Cardiac muscle cell (in vitro differentiated cells and primary cell): ENCODE measurements around the gene FAM234A. TPM values are rescaled to one million over a fixed set of nuclear protein-coding genes. Genes with fewer than 3 reads are reported as not detected.

Source experiments
- DNase-seq, 2 donors: peaks; one replicate each; pipeline versions ENCODE4 v3.0.0 to v3.0.0-alpha.2; 2010 to 2017; ENCODE audit warnings: low read depth in 1 of 2, low spot score in 1 of 2
- H3K27ac ChIP-seq: fragments of 200-600 bp; sonication (generic); 2 replicates; pipeline ENCODE4 v1.5.1; 2016
- H3K27me3 ChIP-seq: fragments of 200-600 bp; sonication (generic); 2 replicates; pipeline ENCODE4 v1.6.0; 2016; ENCODE audit warnings: control low read depth
- H3K36me3 ChIP-seq: fragments of 200-600 bp; sonication (generic); 2 replicates; pipeline ENCODE4 v1.5.1; 2016; ENCODE audit warnings: control low read depth
- H3K4me1 ChIP-seq: fragments of 200-600 bp; sonication (generic); 2 replicates; pipeline ENCODE4 v1.8.1; 2017; ENCODE audit warnings: low read depth, mild to moderate bottlenecking, mixed run types
- H3K4me3 ChIP-seq: fragments of 200-600 bp; sonication (generic); 2 replicates; pipeline ENCODE4 v1.5.1; 2016; ENCODE audit warnings: mild to moderate bottlenecking
- H3K9me3 ChIP-seq: fragments of 200-600 bp; sonication (generic); 2 replicates; pipeline ENCODE4 v1.5.1; 2017; ENCODE audit warnings: low read depth, mild to moderate bottlenecking, control low read depth
- polyA plus RNA-seq: library from polyadenylated mRNA; unstranded; fragments of >200 nt; fragmentation: Nextera tagmentation; extraction: Ambion mirVana; gene quantifications from 2 replicates; pipeline ENCODE4 v1.2.1, GENCODE V29; 2016
- total RNA-seq: library from RNA; depleted of rRNA; stranded (reverse); fragments of >200 nt; gene quantifications from 2 replicates; pipeline ENCODE4 v1.2.3, GENCODE V29; 2016
- TF ChIP-seq, protein P1 (sequence below): IDR thresholded peaks from 2 replicates; pipeline ENCODE4 v1.5.1; 2012; ENCODE audit warnings: low read depth, mild to moderate bottlenecking, low read length

FAM234A gene
- total and polyA plus RNA-seq, 2 experiments from 2014 or later: 136 to 160 TPM

DNA sequence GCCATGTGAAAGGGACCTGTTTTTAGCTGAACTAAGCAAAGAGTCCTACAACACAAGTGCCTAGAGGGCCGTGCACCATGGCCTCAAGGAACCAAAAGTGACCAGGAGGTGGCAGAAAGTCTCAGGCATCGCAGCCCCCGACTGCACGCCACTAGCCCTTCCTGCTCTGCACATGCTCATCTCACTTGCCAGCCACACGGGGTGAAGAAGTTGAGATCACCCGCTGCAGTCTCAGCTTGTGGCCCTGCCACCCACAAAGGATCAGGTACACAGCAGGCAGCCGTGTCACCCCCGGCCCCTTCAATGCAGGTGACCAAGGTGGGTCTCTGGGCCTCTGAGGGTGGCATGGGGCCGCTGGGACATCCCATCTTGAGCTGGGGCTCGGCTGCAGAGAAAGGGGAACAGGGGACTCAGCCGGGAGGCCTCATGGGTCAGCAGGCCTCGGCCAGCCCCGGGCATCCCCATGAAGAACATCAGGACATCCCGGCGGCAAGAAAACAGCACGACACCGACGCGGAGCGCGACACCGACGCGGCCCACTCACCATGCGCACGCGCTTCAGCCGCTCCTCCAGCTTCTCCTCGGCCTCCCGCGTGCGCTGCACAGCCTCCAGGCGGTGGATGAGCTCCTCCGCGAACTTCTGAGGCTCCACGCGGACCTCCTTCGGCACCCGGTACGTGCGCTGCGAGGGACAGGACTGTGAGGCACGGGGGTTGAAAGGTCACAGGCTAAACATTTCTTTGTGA is 69.3 kb downstream of the FAM234A start:
- Histone ChIP-seq H3K9me3 (no peaks in the 10 kb centered on the region), H3K4me3 (no peak overlapping the region), H3K27ac (no peak overlapping the region), H3K4me1 (peaks cover 3% of the 10 kb centered on the region), H3K27me3 (no peaks in the 10 kb centered on the region), H3K36me3 (no peaks in the 10 kb centered on the region)
- peak in 1 of 2 donors; percentile 17 for DNase-seq
- TF ChIP-seq, protein P1, sequence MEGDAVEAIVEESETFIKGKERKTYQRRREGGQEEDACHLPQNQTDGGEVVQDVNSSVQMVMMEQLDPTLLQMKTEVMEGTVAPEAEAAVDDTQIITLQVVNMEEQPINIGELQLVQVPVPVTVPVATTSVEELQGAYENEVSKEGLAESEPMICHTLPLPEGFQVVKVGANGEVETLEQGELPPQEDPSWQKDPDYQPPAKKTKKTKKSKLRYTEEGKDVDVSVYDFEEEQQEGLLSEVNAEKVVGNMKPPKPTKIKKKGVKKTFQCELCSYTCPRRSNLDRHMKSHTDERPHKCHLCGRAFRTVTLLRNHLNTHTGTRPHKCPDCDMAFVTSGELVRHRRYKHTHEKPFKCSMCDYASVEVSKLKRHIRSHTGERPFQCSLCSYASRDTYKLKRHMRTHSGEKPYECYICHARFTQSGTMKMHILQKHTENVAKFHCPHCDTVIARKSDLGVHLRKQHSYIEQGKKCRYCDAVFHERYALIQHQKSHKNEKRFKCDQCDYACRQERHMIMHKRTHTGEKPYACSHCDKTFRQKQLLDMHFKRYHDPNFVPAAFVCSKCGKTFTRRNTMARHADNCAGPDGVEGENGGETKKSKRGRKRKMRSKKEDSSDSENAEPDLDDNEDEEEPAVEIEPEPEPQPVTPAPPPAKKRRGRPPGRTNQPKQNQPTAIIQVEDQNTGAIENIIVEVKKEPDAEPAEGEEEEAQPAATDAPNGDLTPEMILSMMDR: no peak

DNA sequence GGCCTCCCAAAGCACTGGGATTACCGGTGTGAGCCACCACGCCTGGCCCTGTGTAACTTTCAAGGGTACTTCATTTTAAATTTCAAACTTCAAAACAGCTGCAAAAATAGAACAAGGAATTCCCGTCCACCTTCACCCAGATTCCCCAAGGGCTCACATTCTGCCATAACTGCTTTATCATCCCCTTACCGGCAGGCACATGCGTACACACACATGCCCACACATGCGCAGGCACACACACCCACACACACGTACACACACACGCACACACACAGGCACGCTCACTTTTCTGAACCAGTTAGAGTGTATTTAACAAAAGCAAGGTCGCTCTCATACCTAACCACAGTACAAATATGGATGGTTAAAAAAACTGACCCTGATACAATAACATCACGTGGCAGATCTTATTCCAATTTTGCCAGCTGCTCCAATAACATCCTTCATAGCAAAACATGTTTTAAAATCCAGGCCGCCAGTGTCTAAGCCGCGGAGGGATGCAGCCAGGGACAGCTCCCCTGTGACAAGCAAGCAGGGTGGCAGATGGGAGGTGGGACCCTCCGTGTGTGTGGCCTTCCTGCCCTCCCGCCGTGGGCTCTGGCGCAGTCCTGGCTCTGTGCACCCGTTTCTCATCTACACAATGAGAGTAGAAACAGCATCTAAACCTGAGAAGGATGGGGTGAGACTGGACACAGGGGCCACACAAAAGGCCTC is 71.5 kb downstream of the FAM234A start:
- Histone ChIP-seq H3K27ac (no peak overlapping the region), H3K27me3 (no peaks in the 10 kb centered on the region), H3K4me1 (peaks cover 3% of the 10 kb centered on the region), H3K9me3 (no peaks in the 10 kb centered on the region), H3K4me3 (no peak overlapping the region), H3K36me3 (no peaks in the 10 kb centered on the region)
- no peak for DNase-seq
- TF ChIP-seq, protein P1: no peak

DNA sequence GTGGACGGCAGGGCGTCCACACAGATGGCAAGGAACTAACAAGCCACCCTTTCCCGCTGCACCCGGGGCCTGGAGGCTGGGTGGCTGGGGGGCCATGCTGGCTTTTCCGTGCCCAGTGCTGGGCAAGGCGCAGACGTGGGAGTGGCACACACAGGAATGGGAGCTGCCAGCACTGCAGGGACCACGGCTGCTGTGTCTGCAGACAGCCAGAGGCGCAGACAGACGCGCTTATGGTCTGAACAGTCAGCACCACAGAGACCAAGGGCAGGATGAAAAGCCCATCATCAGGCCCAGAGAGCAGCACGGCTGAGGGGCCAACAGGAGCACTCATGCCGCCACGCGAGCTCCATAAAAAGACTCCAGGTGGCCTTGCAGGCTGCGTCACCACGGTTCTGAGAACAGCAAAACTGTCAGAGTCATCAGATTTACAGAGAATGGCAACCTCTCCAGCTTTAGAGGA is 72.3 kb downstream of the FAM234A start:
- H3K36me3 ChIP-seq: no peaks in the 10 kb centered on the region
- no peaks in the 10 kb centered on the region for H3K27me3 ChIP-seq
- no peak for DNase-seq
- H3K4me1 ChIP-seq: peaks cover 3% of the 10 kb centered on the region
- no peak overlapping the region for H3K4me3 ChIP-seq
- TF ChIP-seq, protein P1: no peak
- H3K27ac ChIP-seq: no peak overlapping the region
- no peaks in the 10 kb centered on the region for H3K9me3 ChIP-seq

DNA sequence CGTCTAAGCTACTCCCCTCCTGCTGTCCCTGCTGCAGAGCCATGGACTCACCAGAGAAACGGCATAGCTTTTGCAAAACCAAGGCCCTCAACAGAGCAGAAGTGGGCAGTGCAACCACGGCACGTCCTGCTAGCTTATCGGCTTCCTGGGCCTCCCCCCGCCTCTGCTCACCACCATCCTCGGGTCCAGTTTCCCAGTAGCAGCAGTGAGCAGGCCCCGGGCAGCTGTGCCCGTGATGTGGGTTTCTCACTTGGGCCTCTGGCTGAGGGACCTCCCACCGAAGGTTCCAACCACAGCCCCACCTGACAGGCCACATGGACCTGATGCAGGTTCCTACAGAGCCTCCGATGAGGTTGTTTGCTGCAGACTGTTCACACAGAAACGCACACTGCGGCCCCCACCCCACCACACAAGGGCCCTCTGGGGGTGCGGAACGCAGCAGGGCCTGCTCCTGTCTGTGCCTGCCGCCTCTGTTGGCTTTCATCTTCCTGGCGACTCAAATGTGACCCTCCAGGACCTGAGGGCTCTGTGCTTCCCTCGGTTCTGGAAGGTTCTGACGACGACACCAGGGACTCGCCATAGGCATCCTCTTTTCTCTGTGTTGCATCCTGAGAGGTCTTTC is 73.2 kb downstream of the FAM234A start:
- TF ChIP-seq, protein P1: no peak
- no peak overlapping the region for H3K27ac ChIP-seq
- no peak overlapping the region for H3K4me3 ChIP-seq
- no peaks in the 10 kb centered on the region for H3K27me3 ChIP-seq
- no peak for DNase-seq
- no peaks in the 10 kb centered on the region for H3K9me3 ChIP-seq
- H3K4me1 ChIP-seq: peaks cover 3% of the 10 kb centered on the region
- no peaks in the 10 kb centered on the region for H3K36me3 ChIP-seq

DNA sequence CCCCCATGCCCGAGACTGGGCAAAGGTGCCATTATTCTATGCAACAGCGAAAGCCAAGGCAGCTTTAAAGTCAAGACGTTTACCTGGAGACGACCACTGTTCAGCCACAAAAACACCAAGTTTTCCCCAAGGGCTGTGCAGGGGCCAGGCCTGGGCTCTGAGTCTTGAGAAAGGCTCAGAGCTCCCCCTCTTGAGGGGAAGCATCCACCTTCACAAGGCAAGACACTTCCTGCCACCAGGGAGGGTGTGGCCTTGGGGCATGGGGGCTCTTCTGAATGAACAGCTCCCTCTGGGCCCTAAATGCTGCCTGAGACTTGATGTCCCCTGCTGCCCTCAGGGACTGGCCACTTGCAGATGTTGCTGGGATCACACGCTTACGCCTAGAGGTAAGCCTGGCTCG is 74.9 kb downstream of the FAM234A start:
- no peaks in the 10 kb centered on the region for H3K27me3 ChIP-seq
- no peaks in the 10 kb centered on the region for H3K36me3 ChIP-seq
- no peak for DNase-seq
- no peaks in the 10 kb centered on the region for H3K9me3 ChIP-seq
- H3K4me3 ChIP-seq: no peak overlapping the region
- peaks cover 3% of the 10 kb centered on the region for H3K4me1 ChIP-seq
- no peak overlapping the region for H3K27ac ChIP-seq
- TF ChIP-seq, protein P1: no peak
